ENCODE results near the gene ACE2. TPM values are rescaled to one million over a fixed set of nuclear protein-coding genes. Genes with fewer than 3 reads are reported as not detected.

ACE2 gene
- total and polyA plus RNA-seq, 2 of the 8 experiments (the other 6 are each of a cell fraction or from before 2014, with no cell fraction given): 0.06 TPM; not detected in 1

DNA sequence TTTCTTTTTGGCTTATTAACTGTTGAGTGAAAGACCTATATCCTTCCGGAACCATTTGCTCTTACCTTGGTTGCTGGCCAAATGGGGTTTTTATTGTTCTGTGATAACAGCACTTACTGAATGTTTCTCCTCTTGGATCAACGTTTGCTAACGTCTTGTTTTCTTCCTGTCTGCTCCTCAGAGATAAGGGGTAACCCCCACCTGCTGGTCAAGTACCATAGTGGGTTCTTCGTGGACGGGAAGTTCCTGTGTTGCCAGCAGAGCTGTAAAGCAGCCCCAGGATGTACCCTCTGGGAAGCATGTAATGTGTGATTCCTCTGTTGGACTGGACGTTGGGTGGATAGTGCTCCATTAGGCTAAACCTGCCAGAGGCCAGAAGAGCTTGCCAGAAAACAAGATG is 84.8 kb downstream of the ACE2 start (continued):
- TF ChIP-seq ZNF274 (IDR thresholded peaks at IDR 0.05; ENCODE audit: borderline replicate concordance, extremely low read depth, low read length): no peak
- no peak for TF ChIP-seq SP2 (IDR thresholded peaks at IDR 0.05; ENCODE audit: low read length)
- no peak for TF ChIP-seq E2F6 (IDR thresholded peaks at IDR 0.05)
- no peak for TF ChIP-seq ATF2 (IDR thresholded peaks at IDR 0.05; ENCODE audit: low read length)
- TF ChIP-seq HDAC6 (IDR thresholded peaks at IDR 0.05; ENCODE audit: low read depth, low read length): no peak
- TF ChIP-seq, protein P1, sequence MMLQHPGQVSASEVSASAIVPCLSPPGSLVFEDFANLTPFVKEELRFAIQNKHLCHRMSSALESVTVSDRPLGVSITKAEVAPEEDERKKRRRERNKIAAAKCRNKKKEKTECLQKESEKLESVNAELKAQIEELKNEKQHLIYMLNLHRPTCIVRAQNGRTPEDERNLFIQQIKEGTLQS (IDR thresholded peaks at IDR 0.05; ENCODE audit: insufficient read depth, low read depth, low read length): no peak
